ENCODE results near the gene DKK2. TPM values are rescaled to one million over a fixed set of nuclear protein-coding genes. Genes with fewer than 3 reads are reported as not detected.

DKK2 gene
- total and polyA plus RNA-seq, 9 of the 15 experiments (the other 6 are each of a cell fraction or from before 2014, with no cell fraction given), result not detected

DNA sequence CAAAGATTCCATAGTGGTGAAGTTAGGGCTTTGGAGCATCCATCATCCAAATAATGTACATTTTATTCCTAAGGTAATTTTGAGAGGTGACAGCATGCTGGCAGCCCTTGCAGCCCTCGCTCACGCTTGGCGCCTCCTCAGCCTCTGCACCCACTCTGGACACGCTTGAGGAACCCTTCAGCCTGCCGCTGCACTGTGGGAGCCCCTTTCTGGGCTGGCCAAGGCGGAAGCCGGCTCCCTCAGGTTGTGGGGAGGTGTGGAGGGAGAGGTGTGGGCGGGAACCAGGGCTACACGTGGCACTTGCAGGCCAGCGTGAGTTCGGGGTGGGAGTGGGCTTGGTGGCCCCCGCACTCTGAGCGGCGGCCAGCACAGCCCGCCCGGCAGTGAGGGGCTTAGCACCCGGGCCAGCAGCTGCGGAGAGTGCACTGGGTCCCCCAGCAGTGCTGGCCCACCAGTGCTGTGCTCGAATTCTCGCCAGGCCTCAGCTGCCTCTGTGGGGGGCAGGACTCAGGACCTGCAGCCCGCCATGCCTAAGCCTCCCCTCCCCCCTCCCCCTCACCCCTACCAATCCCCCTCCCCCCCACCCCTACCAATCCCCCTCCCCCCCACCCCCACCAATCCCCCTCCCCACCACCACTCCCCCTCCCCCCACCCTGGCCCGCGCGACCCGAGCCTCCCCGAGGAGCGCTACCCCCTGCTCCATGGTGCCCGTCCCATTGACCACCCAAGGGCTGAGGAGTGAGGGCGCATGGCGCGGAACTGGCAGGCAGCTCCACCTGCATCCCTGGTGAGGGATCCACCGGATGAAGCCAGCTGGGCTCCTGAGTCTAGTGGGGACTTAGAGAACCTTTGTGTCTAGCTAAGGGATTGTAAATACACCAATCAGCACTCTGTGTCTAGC, 37.0 kb upstream of the DKK2 start:
- Histone ChIP-seq H3K9ac (ENCODE audit: insufficient read depth in 1 of 2, low read depth in 2 of 2, low read length in 2 of 2) (no peak overlapping the region), H3K9me1 (ENCODE audit: control insufficient read depth, insufficient read depth, low read length) (no peaks in the 10 kb centered on the region), H3K9me3 (replicated peaks; ENCODE audit: control insufficient read depth, insufficient read depth, low read depth, low read length) (no peaks in the 10 kb centered on the region), H3K4me3 (no peak overlapping the region), H3K4me1 (replicated peaks in 1 of 2; ENCODE audit: control insufficient read depth in 2 of 2, insufficient read depth in 2 of 2, low read length in 2 of 2) (no peaks in the 10 kb centered on the region), H4K20me1 (replicated peaks; ENCODE audit: control insufficient read depth, insufficient read depth, low read length) (no peaks in the 10 kb centered on the region), H3K79me2 (ENCODE audit: control insufficient read depth, insufficient read depth, low read length) (no peaks in the 10 kb centered on the region), H3K36me3 (ENCODE audit: control insufficient read depth, insufficient read depth, low read length) (no peaks in the 10 kb centered on the region), H2AFZ (ENCODE audit: low read depth, low read length) (no peak overlapping the region), H3K27ac (ENCODE audit: extremely low read depth, low read depth, low read length) (no peak overlapping the region), H3K4me2 (ENCODE audit: insufficient read depth, low read length) (no peak overlapping the region), H3K27me3 (ENCODE audit: control insufficient read depth in 2 of 2, insufficient read depth in 2 of 2, low read length in 2 of 2) (no peaks in the 10 kb centered on the region)
- in situ Hi-C loops (cut with MboI), result no loop called here
- no TSS peak for BruUV-seq (replicated peaks)
- ChIA-PET CTCF (ENCODE audit: low intra/inter-chr PET ratio) (no interaction called here), POLR2A (no interaction called here)
- no peak for ATAC-seq
- TF ChIP-seq, protein P1, sequence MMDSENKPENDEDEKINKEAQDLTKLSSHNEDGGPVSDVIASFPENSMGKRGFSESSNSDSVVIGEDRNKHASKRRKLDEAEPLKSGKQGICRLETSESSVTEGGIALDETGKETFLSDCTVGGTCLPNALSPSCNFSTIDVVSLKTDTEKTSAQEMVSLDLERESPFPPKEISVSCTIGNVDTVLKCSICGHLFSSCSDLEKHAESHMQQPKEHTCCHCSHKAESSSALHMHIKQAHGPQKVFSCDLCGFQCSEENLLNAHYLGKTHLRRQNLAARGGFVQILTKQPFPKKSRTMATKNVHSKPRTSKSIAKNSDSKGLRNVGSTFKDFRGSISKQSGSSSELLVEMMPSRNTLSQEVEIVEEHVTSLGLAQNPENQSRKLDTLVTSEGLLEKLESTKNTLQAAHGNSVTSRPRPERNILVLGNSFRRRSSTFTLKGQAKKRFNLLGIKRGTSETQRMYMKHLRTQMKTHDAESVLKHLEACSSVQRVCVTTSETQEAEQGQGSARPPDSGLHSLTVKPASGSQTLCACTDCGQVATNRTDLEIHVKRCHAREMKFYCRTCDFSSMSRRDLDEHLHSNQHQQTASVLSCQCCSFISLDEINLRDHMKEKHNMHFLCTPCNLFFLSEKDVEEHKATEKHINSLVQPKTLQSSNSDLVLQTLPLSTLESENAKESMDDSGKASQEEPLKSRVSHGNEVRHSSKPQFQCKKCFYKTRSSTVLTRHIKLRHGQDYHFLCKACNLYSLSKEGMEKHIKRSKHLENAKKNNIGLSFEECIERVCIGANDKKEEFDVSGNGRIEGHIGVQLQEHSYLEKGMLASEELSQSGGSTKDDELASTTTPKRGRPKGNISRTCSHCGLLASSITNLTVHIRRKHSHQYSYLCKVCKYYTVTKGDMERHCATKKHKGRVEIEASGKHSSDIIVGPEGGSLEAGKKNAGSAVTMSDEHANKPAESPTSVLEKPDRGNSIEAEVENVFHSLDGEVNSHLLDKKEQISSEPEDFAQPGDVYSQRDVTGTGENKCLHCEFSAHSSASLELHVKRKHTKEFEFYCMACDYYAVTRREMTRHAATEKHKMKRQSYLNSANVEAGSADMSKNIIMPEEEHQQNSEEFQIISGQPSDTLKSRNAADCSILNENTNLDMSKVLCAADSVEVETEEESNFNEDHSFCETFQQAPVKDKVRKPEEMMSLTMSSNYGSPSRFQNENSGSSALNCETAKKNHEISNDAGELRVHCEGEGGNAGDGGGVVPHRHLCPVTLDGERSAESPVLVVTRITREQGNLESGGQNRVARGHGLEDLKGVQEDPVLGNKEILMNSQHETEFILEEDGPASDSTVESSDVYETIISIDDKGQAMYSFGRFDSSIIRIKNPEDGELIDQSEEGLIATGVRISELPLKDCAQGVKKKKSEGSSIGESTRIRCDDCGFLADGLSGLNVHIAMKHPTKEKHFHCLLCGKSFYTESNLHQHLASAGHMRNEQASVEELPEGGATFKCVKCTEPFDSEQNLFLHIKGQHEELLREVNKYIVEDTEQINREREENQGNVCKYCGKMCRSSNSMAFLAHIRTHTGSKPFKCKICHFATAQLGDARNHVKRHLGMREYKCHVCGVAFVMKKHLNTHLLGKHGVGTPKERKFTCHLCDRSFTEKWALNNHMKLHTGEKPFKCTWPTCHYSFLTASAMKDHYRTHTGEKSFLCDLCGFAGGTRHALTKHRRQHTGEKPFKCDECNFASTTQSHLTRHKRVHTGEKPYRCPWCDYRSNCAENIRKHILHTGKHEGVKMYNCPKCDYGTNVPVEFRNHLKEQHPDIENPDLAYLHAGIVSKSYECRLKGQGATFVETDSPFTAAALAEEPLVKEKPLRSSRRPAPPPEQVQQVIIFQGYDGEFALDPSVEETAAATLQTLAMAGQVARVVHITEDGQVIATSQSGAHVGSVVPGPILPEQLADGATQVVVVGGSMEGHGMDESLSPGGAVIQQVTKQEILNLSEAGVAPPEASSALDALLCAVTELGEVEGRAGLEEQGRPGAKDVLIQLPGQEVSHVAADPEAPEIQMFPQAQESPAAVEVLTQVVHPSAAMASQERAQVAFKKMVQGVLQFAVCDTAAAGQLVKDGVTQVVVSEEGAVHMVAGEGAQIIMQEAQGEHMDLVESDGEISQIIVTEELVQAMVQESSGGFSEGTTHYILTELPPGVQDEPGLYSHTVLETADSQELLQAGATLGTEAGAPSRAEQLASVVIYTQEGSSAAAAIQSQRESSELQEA (IDR thresholded peaks at IDR 0.05; ENCODE audit: low read depth), result no peak
- TF ChIP-seq POU5F1 (IDR thresholded peaks at IDR 0.05; ENCODE audit: borderline replicate concordance, low read depth, low read length, partially characterized antibody) (no peak), ZBED1 (IDR thresholded peaks at IDR 0.05) (no peak), SIN3B (IDR thresholded peaks at IDR 0.05; ENCODE audit: low read depth) (no peak)
- WGBS (ENCODE audit: insufficient coverage, low coverage, missing lambda C conversion rate), result 3% methylated on average over 21 of the region's 32 CpGs
- FAIRE-seq, result no peak
- intact Hi-C loops (cut with micrococcal nuclease), result no loop called here
- no peak for DNase-seq (ENCODE audit: extremely low read depth in 1 of 4, low spot score in 3 of 4)
